Neuronal stem cell (in vitro differentiated cells): Measurements from ENCODE around the gene OR52E1.

ENCODE experiments used
- DNase-seq: peaks from one replicate; pipeline ENCODE4 v3.0.0-alpha.2; 2013; ENCODE audit warnings: low spot score
- H2AFZ ChIP-seq: one replicate; pipeline ENCODE4 v1.6.1; 2013; ENCODE audit warnings: mild to moderate bottlenecking, low read length, inconsistent platforms
- H2AK5ac ChIP-seq: 2 replicates; pipeline ENCODE4 v1.6.1; 2013; ENCODE audit warnings: low read depth, mild to moderate bottlenecking, inconsistent platforms, low read length, moderate library complexity, mixed read lengths
- H2BK120ac ChIP-seq: 2 replicates; pipeline ENCODE4 v1.6.1; 2013; ENCODE audit warnings: low read depth, mild to moderate bottlenecking, inconsistent platforms, low read length, moderate library complexity, mixed read lengths
- H2BK12ac ChIP-seq: one replicate; pipeline ENCODE4 v1.6.1; 2013; ENCODE audit warnings: low read length, inconsistent platforms
- H2BK15ac ChIP-seq: 2 replicates; pipeline ENCODE4 v1.6.1; 2013; ENCODE audit warnings: mild to moderate bottlenecking, low read length, inconsistent platforms, mixed read lengths
- H2BK5ac ChIP-seq: one replicate; pipeline ENCODE4 v1.6.1; 2013; ENCODE audit warnings: inconsistent platforms, mild to moderate bottlenecking, low read length, moderate library complexity
- H3K14ac ChIP-seq: one replicate; pipeline ENCODE4 v1.6.1; 2013; ENCODE audit warnings: low read length, inconsistent platforms
- H3K18ac ChIP-seq: 2 replicates; pipeline ENCODE4 v1.6.1; 2013; ENCODE audit warnings: low read length, inconsistent platforms
- H3K23ac ChIP-seq: 2 replicates; pipeline ENCODE4 v1.6.1; 2013; ENCODE audit warnings: low read depth, mild to moderate bottlenecking, mixed read lengths, low read length, inconsistent platforms; ENCODE audit not compliant: poor library complexity
- H3K27ac ChIP-seq: replicated peaks from 3 replicates; pipeline ENCODE4 v1.5.1; 2013; ENCODE audit warnings: low read length, inconsistent platforms
- H3K27me3 ChIP-seq, 3 experiments: 2 replicates each; pipeline ENCODE4 v1.6.1; 2013; ENCODE audit warnings: low read length in 3 of 3, mild to moderate bottlenecking in 2 of 3, inconsistent platforms in 1 of 3, low read depth in 1 of 3, mixed read lengths in 1 of 3, moderate library complexity in 1 of 3; ENCODE audit not compliant: control insufficient read depth in 3 of 3, insufficient read depth in 3 of 3
- H3K36me3 ChIP-seq, 2 donors: replicated peaks in 1 of 2; 2 replicates each; pipeline ENCODE4 v1.6.1; 2013; ENCODE audit warnings: low read length in 2 of 2; ENCODE audit not compliant: control insufficient read depth in 2 of 2, insufficient read depth in 2 of 2
- H3K4ac ChIP-seq: 2 replicates; pipeline ENCODE4 v1.6.1; 2013; ENCODE audit warnings: inconsistent platforms, mild to moderate bottlenecking, low read length, moderate library complexity
- H3K4me1 ChIP-seq, 2 donors: 1 replicate in 1 of 2; 2 replicates in 1 of 2; pipeline ENCODE4 v1.6.1; 2013; ENCODE audit warnings: low read length in 2 of 2, low read depth in 1 of 2; ENCODE audit not compliant: control insufficient read depth in 2 of 2, insufficient read depth in 1 of 2
- H3K4me2 ChIP-seq: one replicate; pipeline ENCODE4 v1.6.1; 2013; ENCODE audit warnings: mild to moderate bottlenecking, low read length, inconsistent platforms; ENCODE audit not compliant: insufficient read depth, poor library complexity, severe bottlenecking
- H3K4me3 ChIP-seq, 2 donors: 2 replicates each; pipeline ENCODE4 v1.5.1; 2013; ENCODE audit warnings: low read length in 2 of 2, mild to moderate bottlenecking in 2 of 2, inconsistent platforms in 1 of 2, moderate library complexity in 1 of 2
- H3K79me1 ChIP-seq: one replicate; pipeline ENCODE4 v1.6.1; 2013; ENCODE audit warnings: low read depth, mild to moderate bottlenecking, inconsistent platforms, low read length, moderate library complexity
- H3K9ac ChIP-seq: one replicate; pipeline ENCODE4 v1.6.1; 2013; ENCODE audit warnings: mild to moderate bottlenecking, low read depth, low read length, inconsistent platforms; ENCODE audit not compliant: poor library complexity
- H3K9me3 ChIP-seq, 2 donors: replicated peaks in 1 of 2; 2 replicates each; pipeline versions ENCODE3 to v1.6.1; 2013; ENCODE audit warnings: low read length in 2 of 2, mild to moderate bottlenecking in 2 of 2, inconsistent platforms in 1 of 2, low read depth in 1 of 2, mixed read lengths in 1 of 2, moderate library complexity in 1 of 2; ENCODE audit not compliant: control insufficient read depth in 2 of 2, insufficient read depth in 1 of 2
- H4K8ac ChIP-seq: one replicate; pipeline ENCODE4 v1.6.1; 2013; ENCODE audit warnings: low read depth, mild to moderate bottlenecking, inconsistent platforms, low read length, moderate library complexity
- H4K91ac ChIP-seq: one replicate; pipeline ENCODE4 v1.6.1; 2013; ENCODE audit warnings: low read length, low read depth, mild to moderate bottlenecking, inconsistent platforms; ENCODE audit not compliant: poor library complexity
- WGBS, 2 donors: extraction: QIAGEN DNeasy Blood & Tissue Kit; methylation state at CpG; one replicate each; pipeline ENCODE4 v1.1.7; 2013; ENCODE audit warnings: missing lambda C conversion rate in 2 of 2, mixed read lengths in 1 of 2; ENCODE audit not compliant: insufficient read length in 2 of 2, insufficient replicate concordance in 1 of 2; ENCODE audit errors: extremely low coverage in 2 of 2; 5-methylcytosine and 5-hydroxymethylcytosine counted together

OR52E1 gene

DNA sequence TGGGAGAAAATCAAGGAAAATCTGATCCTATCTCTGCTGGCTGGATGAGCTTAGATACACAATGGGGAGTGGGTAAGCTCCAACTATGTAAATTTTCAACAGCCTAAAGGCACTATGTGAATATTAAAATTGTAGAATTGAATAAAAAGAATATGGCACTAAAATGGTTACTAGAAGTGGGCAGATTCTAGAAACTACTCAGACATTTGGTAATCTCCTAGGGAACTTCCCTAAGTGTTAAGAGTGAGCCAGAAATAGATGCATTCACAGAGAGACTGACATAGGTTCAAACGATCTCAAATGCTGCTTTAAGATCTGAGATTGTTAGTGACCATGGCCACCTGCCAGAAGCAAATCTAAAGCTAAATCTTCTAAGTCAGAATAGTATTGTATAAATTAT, 4.3 kb upstream of the OR52E1 start:
- no peak overlapping the region for H3K4me3 ChIP-seq
- DNase-seq: no peak
- H3K79me1 ChIP-seq: no peaks in the 10 kb centered on the region
- H3K9ac ChIP-seq: no peak overlapping the region
- no peak overlapping the region for H3K23ac ChIP-seq
- H2BK120ac ChIP-seq: no peak overlapping the region
- no peak overlapping the region for H3K18ac ChIP-seq
- H2BK5ac ChIP-seq: no peak overlapping the region
- H3K27ac ChIP-seq: no peak overlapping the region
- no peak overlapping the region for H2AK5ac ChIP-seq
- H3K4me1 ChIP-seq: no peaks in the 10 kb centered on the region
- no peaks in the 10 kb centered on the region for H3K27me3 ChIP-seq
- no peaks in the 10 kb centered on the region for H3K36me3 ChIP-seq
- no peak overlapping the region for H2BK15ac ChIP-seq
- H4K91ac ChIP-seq: no peak overlapping the region
- no peak overlapping the region for H4K8ac ChIP-seq
- no peaks in the 10 kb centered on the region for H3K9me3 ChIP-seq
- H3K4me2 ChIP-seq: no peak overlapping the region
- H3K14ac ChIP-seq: no peak overlapping the region
- H2AFZ ChIP-seq: no peak overlapping the region
- no CpG with 5 or more reads among the region's 1 CpG for WGBS, 2 donors
- H2BK12ac ChIP-seq: no peak overlapping the region
- H3K4ac ChIP-seq: no peak overlapping the region

GRCh38 chr11:5071799-5072198, 2.4 kb downstream of the OR52E1 start:
- no peak overlapping the region for H3K23ac ChIP-seq
- H3K4me3 ChIP-seq: peak overlapping the region in 1 of 2 donors; percentile 25
- no peak overlapping the region for H2BK5ac ChIP-seq
- no peaks in the 10 kb centered on the region for H3K36me3 ChIP-seq
- no peak overlapping the region for H4K8ac ChIP-seq
- no peaks in the 10 kb centered on the region for H3K9me3 ChIP-seq
- no peak overlapping the region for H2AK5ac ChIP-seq
- H3K14ac ChIP-seq: no peak overlapping the region
- H2BK120ac ChIP-seq: no peak overlapping the region
- DNase-seq: no peak
- no peak overlapping the region for H3K9ac ChIP-seq
- H3K27me3 ChIP-seq: no peaks in the 10 kb centered on the region
- no peak overlapping the region for H4K91ac ChIP-seq
- no peak overlapping the region for H3K18ac ChIP-seq
- H3K4me2 ChIP-seq: no peak overlapping the region
- no peaks in the 10 kb centered on the region for H3K4me1 ChIP-seq
- H3K79me1 ChIP-seq: no peaks in the 10 kb centered on the region
- H2BK12ac ChIP-seq: no peak overlapping the region
- H2BK15ac ChIP-seq: no peak overlapping the region
- H2AFZ ChIP-seq: no peak overlapping the region
- H3K27ac ChIP-seq: no peak overlapping the region
- no peak overlapping the region for H3K4ac ChIP-seq
- no CpG with 5 or more reads among the region's 3 CpGs for WGBS, 2 donors

DNA sequence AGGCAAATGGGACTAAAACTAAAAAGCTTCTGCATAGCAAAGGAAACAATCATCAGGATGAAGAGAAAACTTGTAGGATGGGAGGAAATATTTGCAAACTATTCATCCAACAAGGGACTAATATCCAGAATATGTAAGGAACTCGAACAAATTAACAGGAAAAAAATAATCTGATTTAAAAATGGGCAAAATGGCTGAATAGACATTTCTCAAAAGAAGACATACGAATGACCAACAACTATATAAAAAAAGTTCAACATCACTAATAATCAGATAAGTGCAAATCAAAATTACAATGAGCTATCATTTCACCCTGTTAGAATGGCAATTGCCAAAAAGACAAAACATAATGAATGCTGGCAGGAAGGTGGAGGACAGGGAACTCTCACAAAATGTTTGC, 12.0 kb downstream of the OR52E1 start:
- H3K4me1 ChIP-seq: no peaks in the 10 kb centered on the region
- no peak overlapping the region for H3K4me3 ChIP-seq
- H2BK5ac ChIP-seq: no peak overlapping the region
- no peak overlapping the region for H3K18ac ChIP-seq
- WGBS, 2 donors: no CpG with 5 or more reads among the region's 2 CpGs
- no peak overlapping the region for H2AK5ac ChIP-seq
- no peak overlapping the region for H3K23ac ChIP-seq
- no peak overlapping the region for H4K8ac ChIP-seq
- H3K4ac ChIP-seq: no peak overlapping the region
- H3K4me2 ChIP-seq: no peak overlapping the region
- no peak overlapping the region for H2BK12ac ChIP-seq
- no peak overlapping the region for H2BK120ac ChIP-seq
- H3K14ac ChIP-seq: no peak overlapping the region
- no peaks in the 10 kb centered on the region for H3K27me3 ChIP-seq
- H2AFZ ChIP-seq: no peak overlapping the region
- no peak overlapping the region for H4K91ac ChIP-seq
- H3K9ac ChIP-seq: no peak overlapping the region
- H3K79me1 ChIP-seq: no peaks in the 10 kb centered on the region
- no peaks in the 10 kb centered on the region for H3K9me3 ChIP-seq
- H3K27ac ChIP-seq: no peak overlapping the region
- no peak for DNase-seq
- H2BK15ac ChIP-seq: no peak overlapping the region
- H3K36me3 ChIP-seq: no peaks in the 10 kb centered on the region

GRCh38 chr11:5083602-5084001, 14.2 kb downstream of the OR52E1 start:
- Histone ChIP-seq H3K4me1 (peaks cover 0 to 2% of the 10 kb centered on the region in 2 donors), H3K14ac (no peak overlapping the region), H2BK12ac (no peak overlapping the region), H3K36me3 (no peaks in the 10 kb centered on the region), H3K9me3 (no peaks in the 10 kb centered on the region), H2BK5ac (no peak overlapping the region), H2AK5ac (no peak overlapping the region), H2BK15ac (no peak overlapping the region), H3K4ac (no peak overlapping the region), H3K27me3 (no peaks in the 10 kb centered on the region), H4K8ac (no peak overlapping the region), H3K23ac (no peak overlapping the region), H2BK120ac (no peak overlapping the region), H4K91ac (no peak overlapping the region), H3K79me1 (no peaks in the 10 kb centered on the region), H3K9ac (no peak overlapping the region), H3K4me2 (no peak overlapping the region), H3K4me3 (no peak overlapping the region), H3K18ac (no peak overlapping the region), H2AFZ (no peak overlapping the region), H3K27ac (no peak overlapping the region)
- no peak for DNase-seq
